Fibroblast of mammary gland (primary cell): Measurements from ENCODE around the gene PCDH15.

Experiments used
- DNase-seq: peaks from one replicate; pipeline ENCODE4 v3.0.0-alpha.2; 2010; ENCODE audit warnings: low read depth
- H3K4me3 ChIP-seq: 2 replicates; pipeline ENCODE4 v1.5.1; 2011; ENCODE audit warnings: low read depth, mild to moderate bottlenecking, low read length, moderate library complexity; ENCODE audit not compliant: control insufficient read depth
- CTCF ChIP-seq: conservative IDR thresholded peaks from 2 replicates; pipeline ENCODE4 v1.5.1; 2011; ENCODE audit warnings: low read depth, low read length, inconsistent platforms; ENCODE audit not compliant: control insufficient read depth, insufficient read depth

Gene PCDH15

GRCh38 chr10:53786236-53786900 is 1014.7 kb downstream of the PCDH15 start:
- no peak for DNase-seq
- no peak for TF ChIP-seq CTCF
- no peak overlapping the region for H3K4me3 ChIP-seq

- TF ChIP-seq CTCF = no peak
- H3K4me3 ChIP-seq = no peak overlapping the region
- no peak for DNase-seq
These were observed 1029.3 kb downstream of the PCDH15 start for GRCh38 chr10:53771701-53772100.

- TF ChIP-seq CTCF = no peak
- DNase-seq = no peak
These were observed 1030.1 kb downstream of the PCDH15 start for GRCh38 chr10:53770903-53771302.

GRCh38 chr10:53765311-53765710 is 1035.7 kb downstream of the PCDH15 start:
- no peak for TF ChIP-seq CTCF
- H3K4me3 ChIP-seq = no peak overlapping the region
- DNase-seq = no peak

More at GRCh38 chr10:53770903-53771302, 1030.1 kb downstream of the PCDH15 start:
- H3K4me3 ChIP-seq = no peak overlapping the region

- no peak overlapping the region for H3K4me3 ChIP-seq
- DNase-seq = no peak
- no peak for TF ChIP-seq CTCF
These were observed 1046.3 kb downstream of the PCDH15 start for GRCh38 chr10:53754596-53755250.
